Calu3 (cell line): ENCODE measurements around the gene TRIM40. TPM values are rescaled to one million over a fixed set of nuclear protein-coding genes. Genes with fewer than 3 reads are reported as not detected.

Experiments
- BruUV-seq: library from RNA; stranded (reverse); fragments of 400-500 nt; replicated peaks from 2 replicates; lab custom pipeline; 2021; lab: Mats Ljungman, UMichigan
- CTCF ChIA-PET: fragments of 300-600 bp; sonication (Branson Sonifier 250); formaldehyde crosslinking; loops from one replicate; lab custom pipeline; 2022; ENCODE audit warnings: antibody characterized with exemption; lab: Charles Lee
- DNase-seq: peaks from one replicate; pipeline ENCODE4 v3.0.0; 2022
- H3K27ac Mint-ChIP-seq: one replicate; pipeline ENCODE4 v1.8.0; 2022; ENCODE audit warnings: mixed read lengths; ENCODE audit not compliant: unreplicated experiment
- H3K27me3 Mint-ChIP-seq: one replicate; pipeline ENCODE4 v1.8.0; 2022; ENCODE audit warnings: mixed read lengths; ENCODE audit not compliant: unreplicated experiment
- H3K36me3 Mint-ChIP-seq: one replicate; pipeline ENCODE4 v1.8.0; 2022; ENCODE audit warnings: mild to moderate bottlenecking, moderate library complexity, mixed read lengths; ENCODE audit not compliant: insufficient read depth, unreplicated experiment
- H3K4me1 Mint-ChIP-seq: one replicate; pipeline ENCODE4 v1.8.0; 2022; ENCODE audit warnings: mild to moderate bottlenecking, low read depth, mixed read lengths; ENCODE audit not compliant: unreplicated experiment
- H3K4me3 Mint-ChIP-seq: one replicate; pipeline ENCODE4 v1.8.0; 2022; ENCODE audit warnings: mild to moderate bottlenecking, low read depth, moderate library complexity, mixed read lengths; ENCODE audit not compliant: unreplicated experiment
- H3K9me3 Mint-ChIP-seq: one replicate; pipeline ENCODE4 v1.8.0; 2022; ENCODE audit warnings: low read depth, mixed read lengths; ENCODE audit not compliant: unreplicated experiment
- intact Hi-C: fragments of 100-400 bp; cut with micrococcal nuclease; formaldehyde crosslinking; loops from one replicate; pipeline ENCODE4 v1.10.0; 2022; ENCODE audit not compliant: unreplicated experiment
- total RNA-seq: library from RNA; stranded (reverse); gene quantifications from 2 replicates; pipeline ENCODE4 v1.2.3, GENCODE V29; 2022
- TF ChIP-seq, protein P1 (sequence below): fragments of 200-600 bp; IDR thresholded peaks from one replicate; pipeline ENCODE4 v1.8.0; 2022; ENCODE audit warnings: antibody characterized with exemption; ENCODE audit not compliant: unreplicated experiment

The TRIM40 gene
- total RNA-seq, 1 experiment from 2014 or later: not detected

DNA sequence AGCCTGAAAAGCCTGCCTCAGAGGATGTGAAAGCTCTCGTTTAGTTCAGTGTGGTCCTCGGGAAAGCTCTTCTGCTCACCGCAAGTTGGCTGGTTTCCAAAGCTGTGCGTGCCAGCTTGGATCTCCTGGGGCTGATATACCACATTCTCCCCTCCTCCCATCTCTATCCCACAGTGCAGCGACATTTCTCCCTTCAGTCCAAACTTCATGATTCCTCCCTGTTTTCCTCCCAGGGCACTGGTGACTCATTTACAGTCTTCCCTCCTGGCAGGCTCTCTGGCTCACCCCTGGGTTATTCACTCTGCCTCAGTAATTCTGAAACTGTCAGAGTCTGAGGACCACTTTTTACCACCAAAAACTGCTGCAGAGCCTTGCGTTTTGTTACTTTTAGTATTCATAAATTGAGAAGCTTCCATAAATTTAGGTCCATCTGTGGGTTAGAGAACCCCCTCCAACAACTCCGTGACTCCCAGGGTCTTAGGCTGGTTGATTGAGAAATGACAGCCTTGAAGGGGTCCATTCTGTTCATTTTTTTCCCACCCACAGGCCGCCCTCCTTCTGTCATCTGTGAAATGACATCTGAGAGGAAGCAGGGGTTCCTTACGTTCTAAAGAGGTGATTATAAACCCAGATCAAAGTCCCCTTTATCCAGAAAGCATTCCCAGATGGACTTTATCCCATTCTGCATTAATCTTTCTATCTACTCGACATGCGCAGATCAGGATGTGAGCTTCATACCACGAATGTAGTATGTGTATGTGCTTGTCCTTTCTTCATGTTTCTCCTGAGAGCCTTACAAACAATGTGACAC lies 19.0 kb downstream of the TRIM40 start:
- no TSS peak for BruUV-seq
- no peaks in the 10 kb centered on the region for H3K27me3 Mint-ChIP-seq

GRCh38 chr6:30155520-30156261 lies 19.8 kb downstream of the TRIM40 start:
- no TSS peak for BruUV-seq
- Mint-ChIP-seq H3K27me3 (no peaks in the 10 kb centered on the region), H3K4me1 (peaks cover 40% of the 10 kb centered on the region), H3K36me3 (no peaks in the 10 kb centered on the region), H3K9me3 (no peaks in the 10 kb centered on the region), H3K27ac (peak overlapping the region; percentile 82), H3K4me3 (no peak overlapping the region)
- TF ChIP-seq, protein P1, sequence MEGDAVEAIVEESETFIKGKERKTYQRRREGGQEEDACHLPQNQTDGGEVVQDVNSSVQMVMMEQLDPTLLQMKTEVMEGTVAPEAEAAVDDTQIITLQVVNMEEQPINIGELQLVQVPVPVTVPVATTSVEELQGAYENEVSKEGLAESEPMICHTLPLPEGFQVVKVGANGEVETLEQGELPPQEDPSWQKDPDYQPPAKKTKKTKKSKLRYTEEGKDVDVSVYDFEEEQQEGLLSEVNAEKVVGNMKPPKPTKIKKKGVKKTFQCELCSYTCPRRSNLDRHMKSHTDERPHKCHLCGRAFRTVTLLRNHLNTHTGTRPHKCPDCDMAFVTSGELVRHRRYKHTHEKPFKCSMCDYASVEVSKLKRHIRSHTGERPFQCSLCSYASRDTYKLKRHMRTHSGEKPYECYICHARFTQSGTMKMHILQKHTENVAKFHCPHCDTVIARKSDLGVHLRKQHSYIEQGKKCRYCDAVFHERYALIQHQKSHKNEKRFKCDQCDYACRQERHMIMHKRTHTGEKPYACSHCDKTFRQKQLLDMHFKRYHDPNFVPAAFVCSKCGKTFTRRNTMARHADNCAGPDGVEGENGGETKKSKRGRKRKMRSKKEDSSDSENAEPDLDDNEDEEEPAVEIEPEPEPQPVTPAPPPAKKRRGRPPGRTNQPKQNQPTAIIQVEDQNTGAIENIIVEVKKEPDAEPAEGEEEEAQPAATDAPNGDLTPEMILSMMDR: no peak
- no peak for DNase-seq
- intact Hi-C loops: no loop called here
- CTCF ChIA-PET: interaction anchor here (1.6 kb wide), 1 partner anchor 20 kb away, joined by 6 read pairs; the partner anchor contains the start of gene TRIM40

More for the DNA sequence above, 19.0 kb downstream of the TRIM40 start:
- H3K4me1 Mint-ChIP-seq: peaks cover 48% of the 10 kb centered on the region
- H3K4me3 Mint-ChIP-seq: peak overlapping the region; percentile 13
- CTCF ChIA-PET: interaction anchor here (0.6 to 1.6 kb wide), 3 partner anchors 19 to 52 kb away, joined by 4 to 7 read pairs (median 6); partner anchors contain the start of gene TRIM40
- intact Hi-C loops: no loop called here
- no peaks in the 10 kb centered on the region for H3K36me3 Mint-ChIP-seq
- H3K27ac Mint-ChIP-seq: no peak overlapping the region
- TF ChIP-seq, protein P1: no peak
- DNase-seq: peak; percentile 51
- no peaks in the 10 kb centered on the region for H3K9me3 Mint-ChIP-seq

GRCh38 chr6:30156262-30156599 lies 20.3 kb downstream of the TRIM40 start:
- Mint-ChIP-seq H3K36me3 (no peaks in the 10 kb centered on the region), H3K27me3 (no peaks in the 10 kb centered on the region), H3K4me1 (peaks cover 39% of the 10 kb centered on the region), H3K4me3 (no peak overlapping the region), H3K9me3 (no peaks in the 10 kb centered on the region), H3K27ac (peak overlapping the region; percentile 82)
- CTCF ChIA-PET: no interaction called here
- no TSS peak for BruUV-seq
- peak; percentile 63 for DNase-seq
- intact Hi-C loops: no loop called here
- TF ChIP-seq, protein P1: no peak

DNA sequence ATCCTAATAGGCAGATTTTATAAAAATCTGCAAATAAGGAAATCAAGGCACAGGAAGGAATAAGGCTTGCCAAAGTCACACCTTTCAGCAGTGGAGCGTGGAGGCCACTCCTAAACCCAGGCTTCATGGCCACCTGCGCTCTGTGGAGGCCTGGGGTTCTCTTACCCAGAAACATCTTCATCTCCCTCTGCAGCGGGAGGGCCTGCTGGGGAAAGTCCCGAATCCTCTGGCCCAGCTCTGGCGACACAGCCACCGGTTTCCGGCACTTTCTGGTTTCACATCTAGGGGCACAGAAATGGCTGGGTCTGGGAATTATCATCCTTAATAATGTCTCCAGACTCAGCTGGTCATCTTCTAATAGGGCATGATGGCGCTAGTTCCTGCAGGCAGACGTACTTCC lies 20.8 kb downstream of the TRIM40 start:
- BruUV-seq: no TSS peak
- Mint-ChIP-seq H3K27ac (no peak overlapping the region), H3K36me3 (no peaks in the 10 kb centered on the region), H3K27me3 (no peaks in the 10 kb centered on the region), H3K4me1 (peaks cover 39% of the 10 kb centered on the region), H3K9me3 (no peaks in the 10 kb centered on the region), H3K4me3 (no peak overlapping the region)
- intact Hi-C loops: no loop called here
- no peak for DNase-seq
- CTCF ChIA-PET: interaction anchor here (0.7 kb wide), 1 partner anchor 80 kb away, joined by 3 read pairs; no protein-coding TSS in a partner anchor
- TF ChIP-seq, protein P1: no peak
